ENCODE results near the gene SRD5A3.
"Not testable (repeated sequence)": the region's sequence is repeated elsewhere in the genome, so short reads cannot be mapped to it uniquely, and the experiment has no call there.

Gene SRD5A3

DNA sequence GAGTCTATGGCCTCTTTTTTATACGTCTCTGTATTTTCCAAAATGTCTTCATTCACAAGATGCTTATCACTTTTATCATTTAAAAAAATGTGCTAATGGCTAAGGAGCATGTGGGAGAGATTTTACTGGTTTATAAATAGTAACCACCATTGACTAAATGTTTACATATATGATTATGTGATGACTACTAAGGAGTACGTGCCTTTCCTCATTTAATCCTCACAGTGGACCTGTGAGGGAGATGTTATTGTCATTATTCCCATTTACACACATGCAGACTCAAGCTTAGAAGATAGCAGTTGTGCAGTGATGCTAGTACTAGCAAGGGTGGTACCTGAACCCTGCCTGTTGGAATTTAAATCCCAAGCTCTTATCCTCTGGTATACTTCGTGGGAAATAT is 2.4 kb downstream of the SRD5A3 start:
- H3K18ac ChIP-seq (ENCODE audit: low read length) = no peak overlapping the region
- H4K8ac ChIP-seq (ENCODE audit: low read depth, low read length) = no peak overlapping the region
- WGBS (ENCODE audit: extremely low coverage, insufficient coverage, low lambda C conversion rate) = no CpG with 5 or more reads among the region's 3 CpGs
- H3K9ac ChIP-seq (ENCODE audit: low read length) = no peak overlapping the region
- H3K4me3 ChIP-seq (ENCODE audit: low read length) = no peak overlapping the region
- H3K27ac ChIP-seq (ENCODE audit: low read depth, low read length) = no peak overlapping the region
- H2AK5ac ChIP-seq (ENCODE audit: low read length) = no peak overlapping the region
- no peaks in the 10 kb centered on the region for H3K36me3 ChIP-seq (ENCODE audit: control insufficient read depth, insufficient read depth, low read length)
- no peak overlapping the region for H2BK15ac ChIP-seq (replicated peaks; ENCODE audit: low read depth)
- no peak overlapping the region for H2BK5ac ChIP-seq (ENCODE audit: low read length)
- H3K4ac ChIP-seq (ENCODE audit: low read depth, low read length) = no peak overlapping the region
- H4K5ac ChIP-seq (ENCODE audit: low read length) = no peak overlapping the region
- no peaks in the 10 kb centered on the region for H3K79me2 ChIP-seq (ENCODE audit: control insufficient read depth, insufficient read depth, low read length)
- no peaks in the 10 kb centered on the region for H3K27me3 ChIP-seq (ENCODE audit: insufficient read depth, low read length, poor library complexity)
- H3K56ac ChIP-seq (ENCODE audit: low read length) = no peak overlapping the region
- no peaks in the 10 kb centered on the region for H3K4me1 ChIP-seq (ENCODE audit: control insufficient read depth, low read depth, low read length)
- no peak overlapping the region for H2BK120ac ChIP-seq (ENCODE audit: low read depth, low read length)
- H3K4me2 ChIP-seq (ENCODE audit: low read length) = no peak overlapping the region
- H3K79me1 ChIP-seq (ENCODE audit: low read length) = no peaks in the 10 kb centered on the region
- H3K23ac ChIP-seq (ENCODE audit: low read length) = no peak overlapping the region
- DNase-seq = no peak

DNA sequence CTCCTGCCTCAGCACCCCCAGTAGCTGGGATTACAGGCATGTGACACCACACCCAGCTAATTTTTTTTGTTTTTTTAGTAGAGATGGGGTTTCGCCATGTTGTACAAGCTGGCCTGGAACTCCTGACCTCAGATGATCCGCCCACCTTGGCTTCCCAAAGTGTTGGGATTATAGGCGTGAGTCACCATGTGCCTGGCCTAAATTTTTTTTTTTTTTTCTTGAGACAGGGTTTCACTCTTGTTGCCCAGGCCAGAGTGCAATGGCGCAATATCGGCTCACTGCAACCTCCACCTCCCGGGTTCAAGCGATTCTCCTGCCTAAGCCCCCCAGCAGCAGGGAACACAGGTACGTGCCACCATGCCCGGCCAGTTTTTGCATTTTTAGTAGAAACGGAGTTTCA is 4.8 kb downstream of the SRD5A3 start:
- WGBS (ENCODE audit: extremely low coverage, insufficient coverage, low lambda C conversion rate) = no CpG with 5 or more reads among the region's 10 CpGs
- H3K23ac ChIP-seq (ENCODE audit: low read length); H3K18ac ChIP-seq (ENCODE audit: low read length); H4K5ac ChIP-seq (ENCODE audit: low read length); H3K56ac ChIP-seq (ENCODE audit: low read length); H3K27me3 ChIP-seq (ENCODE audit: insufficient read depth, low read length, poor library complexity); H4K8ac ChIP-seq (ENCODE audit: low read depth, low read length); H2BK120ac ChIP-seq (ENCODE audit: low read depth, low read length); H3K36me3 ChIP-seq (ENCODE audit: control insufficient read depth, insufficient read depth, low read length); H3K4me1 ChIP-seq (ENCODE audit: control insufficient read depth, low read depth, low read length); H3K79me1 ChIP-seq (ENCODE audit: low read length); H3K4ac ChIP-seq (ENCODE audit: low read depth, low read length); H3K4me2 ChIP-seq (ENCODE audit: low read length); H2AK5ac ChIP-seq (ENCODE audit: low read length); H3K27ac ChIP-seq (ENCODE audit: low read depth, low read length); H2BK15ac ChIP-seq (replicated peaks; ENCODE audit: low read depth); H3K9ac ChIP-seq (ENCODE audit: low read length); H3K79me2 ChIP-seq (ENCODE audit: control insufficient read depth, insufficient read depth, low read length); H2BK5ac ChIP-seq (ENCODE audit: low read length); H3K4me3 ChIP-seq (ENCODE audit: low read length); DNase-seq: not testable (repeated sequence)

DNA sequence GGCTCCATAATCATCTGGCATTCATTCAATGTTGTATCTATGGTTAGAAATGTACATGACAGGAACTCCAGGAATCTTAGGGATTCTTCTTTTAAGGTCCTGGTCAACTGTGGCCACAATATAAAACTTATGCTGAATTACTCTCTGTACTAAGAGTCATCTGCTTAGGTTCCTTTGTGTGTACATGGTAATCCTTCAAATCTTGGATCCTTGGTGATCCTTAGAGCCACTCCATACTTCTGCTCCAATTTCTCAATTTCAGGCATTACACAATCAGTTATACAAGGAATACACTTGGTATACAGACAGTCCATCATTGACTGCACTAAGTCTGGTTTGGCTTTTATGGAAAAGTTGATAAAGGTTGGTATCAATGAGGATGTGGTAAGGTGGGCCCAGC is 5.8 kb downstream of the SRD5A3 start:
- Histone ChIP-seq H3K9ac (ENCODE audit: low read length) (no peak overlapping the region), H4K8ac (ENCODE audit: low read depth, low read length) (no peak overlapping the region), H3K79me2 (ENCODE audit: control insufficient read depth, insufficient read depth, low read length) (no peaks in the 10 kb centered on the region), H3K4me2 (ENCODE audit: low read length) (no peak overlapping the region), H3K79me1 (ENCODE audit: low read length) (no peaks in the 10 kb centered on the region), H2BK120ac (ENCODE audit: low read depth, low read length) (no peak overlapping the region), H3K36me3 (ENCODE audit: control insufficient read depth, insufficient read depth, low read length) (no peaks in the 10 kb centered on the region), H3K56ac (ENCODE audit: low read length) (no peak overlapping the region), H3K4me3 (ENCODE audit: low read length) (no peak overlapping the region), H2AK5ac (ENCODE audit: low read length) (no peak overlapping the region), H2BK15ac (replicated peaks; ENCODE audit: low read depth) (no peak overlapping the region), H3K4me1 (ENCODE audit: control insufficient read depth, low read depth, low read length) (no peaks in the 10 kb centered on the region), H4K5ac (ENCODE audit: low read length) (no peak overlapping the region), H3K4ac (ENCODE audit: low read depth, low read length) (no peak overlapping the region), H3K27me3 (ENCODE audit: insufficient read depth, low read length, poor library complexity) (no peaks in the 10 kb centered on the region), H3K18ac (ENCODE audit: low read length) (no peak overlapping the region), H3K23ac (ENCODE audit: low read length) (no peak overlapping the region), H3K27ac (ENCODE audit: low read depth, low read length) (no peak overlapping the region), H2BK5ac (ENCODE audit: low read length) (no peak overlapping the region)
- DNase-seq = no peak

DNA sequence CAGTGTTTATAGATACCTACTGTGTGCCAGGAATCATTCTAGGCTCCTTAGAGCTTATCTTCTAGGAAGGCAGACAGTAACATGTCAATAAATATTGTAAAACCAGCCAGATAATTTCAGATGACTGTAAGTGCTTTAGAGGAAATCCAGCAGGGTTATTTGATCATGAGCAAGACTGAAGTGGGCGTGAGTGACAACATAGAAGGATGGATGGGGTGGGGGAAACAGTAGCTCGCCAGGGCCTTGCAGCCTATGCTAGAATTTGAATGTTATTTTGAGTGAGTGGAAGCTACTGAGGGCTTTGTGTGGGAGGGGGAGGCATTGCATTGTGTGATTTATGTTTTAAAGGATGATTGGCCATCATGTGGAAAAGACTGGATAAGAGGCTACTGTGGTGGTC is 6.7 kb downstream of the SRD5A3 start:
- Histone ChIP-seq H3K4ac (ENCODE audit: low read depth, low read length) (no peak overlapping the region), H3K23ac (ENCODE audit: low read length) (no peak overlapping the region), H3K4me3 (ENCODE audit: low read length) (no peak overlapping the region), H3K27me3 (ENCODE audit: insufficient read depth, low read length, poor library complexity) (no peaks in the 10 kb centered on the region), H3K79me1 (ENCODE audit: low read length) (no peaks in the 10 kb centered on the region), H2BK15ac (replicated peaks; ENCODE audit: low read depth) (no peak overlapping the region), H3K36me3 (ENCODE audit: control insufficient read depth, insufficient read depth, low read length) (no peaks in the 10 kb centered on the region), H4K5ac (ENCODE audit: low read length) (no peak overlapping the region), H2BK5ac (ENCODE audit: low read length) (no peak overlapping the region), H3K4me1 (ENCODE audit: control insufficient read depth, low read depth, low read length) (no peaks in the 10 kb centered on the region), H4K8ac (ENCODE audit: low read depth, low read length) (no peak overlapping the region), H2BK120ac (ENCODE audit: low read depth, low read length) (no peak overlapping the region), H3K9ac (ENCODE audit: low read length) (no peak overlapping the region), H3K79me2 (ENCODE audit: control insufficient read depth, insufficient read depth, low read length) (no peaks in the 10 kb centered on the region), H2AK5ac (ENCODE audit: low read length) (no peak overlapping the region), H3K56ac (ENCODE audit: low read length) (no peak overlapping the region), H3K4me2 (ENCODE audit: low read length) (no peak overlapping the region), H3K18ac (ENCODE audit: low read length) (no peak overlapping the region), H3K27ac (ENCODE audit: low read depth, low read length) (no peak overlapping the region)
- no peak for DNase-seq
- WGBS (ENCODE audit: extremely low coverage, insufficient coverage, low lambda C conversion rate) = no CpG with 5 or more reads among the region's 2 CpGs

DNA sequence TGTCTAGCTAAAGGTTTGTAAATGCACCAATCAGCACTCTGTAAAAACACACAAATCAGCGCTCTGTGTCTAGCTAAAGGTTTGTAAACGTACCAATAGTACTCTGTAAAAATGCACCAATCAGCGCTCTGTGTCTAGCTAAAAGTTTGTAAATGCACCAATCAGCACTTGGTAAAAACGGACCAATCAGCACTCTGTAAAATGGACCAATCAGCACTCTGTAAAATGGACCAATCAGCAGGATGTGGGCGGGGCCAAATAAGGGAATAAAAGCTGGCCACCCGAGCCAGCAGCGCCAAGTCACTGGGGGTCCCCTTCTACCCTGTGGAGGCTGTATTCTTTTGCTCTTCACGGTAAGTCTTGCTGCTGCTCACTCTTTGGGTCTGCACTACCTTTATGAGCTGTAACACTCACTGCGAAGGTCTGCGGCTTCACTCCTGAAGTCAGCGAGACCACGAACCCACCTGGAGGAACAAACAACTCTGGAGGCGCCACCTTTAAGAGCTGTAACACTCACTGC is 7.2 kb downstream of the SRD5A3 start:
- H3K9ac ChIP-seq (ENCODE audit: low read length); H3K27me3 ChIP-seq (ENCODE audit: insufficient read depth, low read length, poor library complexity); H4K5ac ChIP-seq (ENCODE audit: low read length); DNase-seq; H2BK120ac ChIP-seq (ENCODE audit: low read depth, low read length); H3K4me3 ChIP-seq (ENCODE audit: low read length); H3K79me2 ChIP-seq (ENCODE audit: control insufficient read depth, insufficient read depth, low read length); H3K4me1 ChIP-seq (ENCODE audit: control insufficient read depth, low read depth, low read length); H3K23ac ChIP-seq (ENCODE audit: low read length); H3K79me1 ChIP-seq (ENCODE audit: low read length); H3K36me3 ChIP-seq (ENCODE audit: control insufficient read depth, insufficient read depth, low read length); H3K4me2 ChIP-seq (ENCODE audit: low read length); H3K18ac ChIP-seq (ENCODE audit: low read length); H2AK5ac ChIP-seq (ENCODE audit: low read length); H3K4ac ChIP-seq (ENCODE audit: low read depth, low read length); H4K8ac ChIP-seq (ENCODE audit: low read depth, low read length); H3K27ac ChIP-seq (ENCODE audit: low read depth, low read length); H2BK15ac ChIP-seq (replicated peaks; ENCODE audit: low read depth); H3K56ac ChIP-seq (ENCODE audit: low read length); H2BK5ac ChIP-seq (ENCODE audit: low read length): not testable (repeated sequence)
- no CpG with 5 or more reads among the region's 13 CpGs for WGBS (ENCODE audit: extremely low coverage, insufficient coverage, low lambda C conversion rate)

DNA sequence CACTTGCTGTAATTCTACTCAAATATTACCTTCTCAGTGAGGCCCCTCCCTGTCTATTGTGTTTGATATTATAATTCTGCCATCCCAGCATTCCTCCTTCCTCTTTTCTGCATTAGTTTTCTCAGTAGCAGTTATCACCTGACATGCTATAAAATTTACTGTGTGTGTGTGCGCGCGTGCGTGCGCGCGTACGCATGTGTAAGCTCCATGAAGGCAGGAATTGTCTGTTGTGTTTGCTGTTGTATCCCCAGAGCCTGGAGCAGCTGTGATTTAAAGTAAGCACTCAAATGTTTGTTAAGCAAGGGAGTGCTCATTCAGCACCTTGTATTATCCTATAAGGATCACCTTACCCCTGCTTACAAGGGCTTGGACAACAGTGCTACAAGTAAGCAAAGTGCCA is 8.6 kb downstream of the SRD5A3 start:
- no peak for DNase-seq
- Histone ChIP-seq H4K5ac (ENCODE audit: low read length) (no peak overlapping the region), H2BK5ac (ENCODE audit: low read length) (no peak overlapping the region), H3K18ac (ENCODE audit: low read length) (no peak overlapping the region), H3K23ac (ENCODE audit: low read length) (no peak overlapping the region), H3K4me1 (ENCODE audit: control insufficient read depth, low read depth, low read length) (no peaks in the 10 kb centered on the region), H3K4ac (ENCODE audit: low read depth, low read length) (no peak overlapping the region), H2BK15ac (replicated peaks; ENCODE audit: low read depth) (no peak overlapping the region), H3K27me3 (ENCODE audit: insufficient read depth, low read length, poor library complexity) (no peaks in the 10 kb centered on the region), H4K8ac (ENCODE audit: low read depth, low read length) (no peak overlapping the region), H3K4me2 (ENCODE audit: low read length) (no peak overlapping the region), H3K79me1 (ENCODE audit: low read length) (no peaks in the 10 kb centered on the region), H3K36me3 (ENCODE audit: control insufficient read depth, insufficient read depth, low read length) (no peaks in the 10 kb centered on the region), H3K9ac (ENCODE audit: low read length) (no peak overlapping the region), H3K4me3 (ENCODE audit: low read length) (no peak overlapping the region), H3K56ac (ENCODE audit: low read length) (no peak overlapping the region), H3K27ac (ENCODE audit: low read depth, low read length) (no peak overlapping the region), H2AK5ac (ENCODE audit: low read length) (no peak overlapping the region), H3K79me2 (ENCODE audit: control insufficient read depth, insufficient read depth, low read length) (no peaks in the 10 kb centered on the region), H2BK120ac (ENCODE audit: low read depth, low read length) (no peak overlapping the region)
- no CpG with 5 or more reads among the region's 8 CpGs for WGBS (ENCODE audit: extremely low coverage, insufficient coverage, low lambda C conversion rate)

Data from mesendoderm (in vitro differentiated cells).